GM21529 (cell line): ENCODE results near the gene CAMK1D.

ENCODE experiments used
- ATAC-seq: cut with Tn5 transposase; IDR thresholded peaks from one replicate; pipeline ENCODE4 v1.9.1; 2021; ENCODE audit not compliant: unreplicated experiment

CAMK1D gene

GRCh38 chr10:12780634-12781601, 431.6 kb downstream of the CAMK1D start:
- no peak for ATAC-seq

DNA sequence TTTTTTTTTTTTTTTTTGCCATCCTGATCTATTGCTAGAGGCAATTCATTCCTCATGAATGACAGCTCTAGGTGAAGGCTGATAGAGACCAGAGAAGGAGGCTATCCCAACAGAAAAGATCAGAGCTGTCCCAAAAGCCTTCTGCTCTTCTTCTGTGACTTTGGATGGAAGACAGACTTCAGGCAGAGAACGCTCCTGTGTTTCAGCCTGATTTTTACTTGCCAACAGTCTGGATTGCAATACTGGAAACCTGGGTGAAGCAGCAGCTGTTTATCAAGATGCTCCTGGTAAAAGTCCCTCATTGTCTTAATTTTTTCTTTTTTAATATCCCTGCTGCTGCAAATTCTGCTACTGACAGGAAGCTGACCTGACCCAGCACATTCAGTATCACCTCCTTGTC, 432.6 kb downstream of the CAMK1D start:
- ATAC-seq, result no peak

GRCh38 chr10:12782537-12782936, 433.2 kb downstream of the CAMK1D start:
- no peak for ATAC-seq

- no peak for ATAC-seq
These were observed 433.9 kb downstream of the CAMK1D start for GRCh38 chr10:12783293-12783692.

GRCh38 chr10:12784646-12785045, 435.3 kb downstream of the CAMK1D start:
- no peak for ATAC-seq

GRCh38 chr10:12785415-12785831, 436.1 kb downstream of the CAMK1D start:
- ATAC-seq, result no peak

- no peak for ATAC-seq
These were observed 437.9 kb downstream of the CAMK1D start for GRCh38 chr10:12787297-12787696.

DNA sequence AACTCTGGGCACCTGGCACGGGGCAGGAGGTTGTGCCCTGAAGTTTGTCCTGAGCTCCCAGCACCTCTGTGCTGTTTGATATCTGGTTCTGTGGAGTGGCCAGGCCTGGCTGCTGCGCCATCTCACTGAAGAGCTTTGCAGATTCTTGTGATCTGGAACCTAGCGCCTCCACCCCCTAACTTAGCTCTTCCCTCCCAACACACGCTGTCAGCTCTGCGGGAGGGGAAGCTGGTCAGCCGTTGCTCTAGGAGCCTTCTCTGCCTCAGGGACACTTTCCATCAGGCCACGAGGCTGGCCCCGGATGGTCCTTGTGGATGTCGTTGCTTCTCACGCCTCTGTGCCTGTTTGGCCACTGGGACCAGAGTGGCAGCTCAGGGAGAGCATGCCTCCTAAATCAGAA, 438.9 kb downstream of the CAMK1D start:
- no peak for ATAC-seq

- no peak for ATAC-seq
These were observed 440.9 kb downstream of the CAMK1D start for GRCh38 chr10:12790270-12790669.

- no peak for ATAC-seq
These were observed 442.4 kb downstream of the CAMK1D start for GRCh38 chr10:12791728-12792127.

DNA sequence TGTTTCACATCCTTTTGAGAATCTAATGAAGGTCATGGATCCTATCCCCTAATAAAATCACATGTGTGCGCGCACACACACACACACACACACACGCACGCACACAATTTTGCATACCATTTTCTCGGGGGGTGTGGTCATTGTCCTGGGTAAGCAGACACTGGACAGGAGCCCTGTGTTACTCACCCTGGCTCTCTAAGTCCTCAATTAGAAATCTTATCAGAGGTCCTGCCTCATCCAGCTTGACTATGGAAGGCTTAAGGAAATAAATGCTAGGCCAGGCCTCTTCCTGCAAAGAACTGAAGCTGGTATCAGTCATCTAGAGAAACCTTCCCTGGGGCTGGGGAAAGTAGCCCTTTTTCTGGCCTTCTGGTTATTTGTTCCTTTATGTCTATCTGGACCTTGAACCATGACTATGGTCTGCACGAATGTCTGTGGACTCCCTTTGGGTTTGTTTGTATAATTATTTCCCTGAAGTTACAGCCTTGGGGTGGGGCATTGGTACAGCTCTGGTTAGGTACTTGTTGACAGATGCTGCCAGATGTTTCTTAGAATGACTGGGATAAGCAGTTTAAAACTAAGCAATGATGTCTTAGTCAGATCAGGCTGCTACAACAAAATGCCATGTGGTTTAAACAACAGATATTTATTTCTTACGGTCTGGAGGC, 443.7 kb downstream of the CAMK1D start:
- ATAC-seq, result no peak

DNA sequence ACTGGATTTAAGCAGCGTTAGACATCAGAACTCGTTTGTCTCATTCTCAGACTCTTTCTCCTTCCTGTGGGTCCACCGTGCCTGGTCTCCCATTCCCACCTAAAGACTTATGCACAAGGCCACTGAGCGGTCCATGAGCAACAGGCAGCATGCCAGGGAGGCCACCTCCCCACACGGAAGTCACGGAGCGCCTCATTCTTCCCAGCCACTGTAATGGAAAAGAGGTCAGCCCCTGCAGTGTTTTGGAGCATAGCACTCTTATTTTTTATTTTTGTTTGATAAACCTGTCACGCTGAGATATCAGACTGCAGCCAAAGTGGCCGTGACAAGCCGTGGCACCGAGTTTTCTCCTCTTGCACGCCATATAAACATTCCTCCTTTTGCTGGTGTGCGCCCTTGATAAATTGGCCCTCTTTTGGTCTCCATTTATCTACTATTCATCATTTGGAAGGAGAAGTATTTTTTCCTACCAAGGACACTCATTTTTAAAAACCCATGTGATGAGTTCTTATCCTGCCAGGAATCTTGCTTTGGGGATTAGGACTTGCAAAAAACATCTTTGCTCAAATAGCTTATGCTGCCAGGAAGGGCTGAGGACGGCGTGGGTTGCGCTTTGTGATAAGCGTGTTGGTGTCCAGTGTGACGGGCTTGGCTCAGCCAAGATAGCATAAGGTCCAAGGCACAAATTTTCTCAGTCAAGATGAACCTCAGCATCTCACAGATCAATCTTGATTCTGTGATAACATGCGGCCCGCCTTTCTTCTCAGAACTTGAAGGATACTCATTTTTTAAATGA, 446.2 kb downstream of the CAMK1D start:
- no peak for ATAC-seq

DNA sequence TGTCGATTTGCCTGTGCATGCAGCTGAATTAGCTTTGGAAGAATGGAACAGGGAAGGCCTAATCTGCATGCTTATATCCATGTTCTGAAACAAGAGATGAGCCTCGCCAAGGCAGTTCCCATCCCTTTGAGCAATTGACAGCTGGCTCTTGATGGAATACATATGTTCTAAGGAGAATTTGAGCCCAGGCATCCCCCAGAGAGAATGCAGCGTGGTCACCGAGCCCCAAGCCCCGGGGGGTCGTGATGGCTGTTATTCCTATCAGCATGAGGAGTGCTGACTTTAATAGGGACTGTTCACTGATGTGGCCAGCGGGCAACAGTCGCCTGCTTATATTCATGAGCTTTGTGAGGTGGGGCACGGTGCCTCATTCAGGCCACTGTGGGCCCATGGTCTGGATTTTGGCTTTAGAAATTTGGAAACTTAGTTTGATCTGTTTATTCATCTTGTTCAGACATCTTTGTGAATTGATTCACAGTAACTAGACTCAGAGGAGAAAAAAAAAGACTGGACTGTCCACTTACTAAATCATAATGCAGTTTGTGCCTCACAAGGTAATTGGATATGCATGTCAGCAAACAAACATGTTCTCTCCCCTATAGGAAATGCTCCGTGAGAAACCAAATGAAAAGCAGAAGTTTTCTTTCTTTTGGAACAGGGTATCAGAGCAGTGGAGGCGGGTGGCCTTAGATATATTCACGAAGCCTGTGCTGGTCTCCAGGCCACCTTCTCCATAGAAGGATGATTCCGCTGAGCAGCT, 447.2 kb downstream of the CAMK1D start:
- ATAC-seq, result no peak

DNA sequence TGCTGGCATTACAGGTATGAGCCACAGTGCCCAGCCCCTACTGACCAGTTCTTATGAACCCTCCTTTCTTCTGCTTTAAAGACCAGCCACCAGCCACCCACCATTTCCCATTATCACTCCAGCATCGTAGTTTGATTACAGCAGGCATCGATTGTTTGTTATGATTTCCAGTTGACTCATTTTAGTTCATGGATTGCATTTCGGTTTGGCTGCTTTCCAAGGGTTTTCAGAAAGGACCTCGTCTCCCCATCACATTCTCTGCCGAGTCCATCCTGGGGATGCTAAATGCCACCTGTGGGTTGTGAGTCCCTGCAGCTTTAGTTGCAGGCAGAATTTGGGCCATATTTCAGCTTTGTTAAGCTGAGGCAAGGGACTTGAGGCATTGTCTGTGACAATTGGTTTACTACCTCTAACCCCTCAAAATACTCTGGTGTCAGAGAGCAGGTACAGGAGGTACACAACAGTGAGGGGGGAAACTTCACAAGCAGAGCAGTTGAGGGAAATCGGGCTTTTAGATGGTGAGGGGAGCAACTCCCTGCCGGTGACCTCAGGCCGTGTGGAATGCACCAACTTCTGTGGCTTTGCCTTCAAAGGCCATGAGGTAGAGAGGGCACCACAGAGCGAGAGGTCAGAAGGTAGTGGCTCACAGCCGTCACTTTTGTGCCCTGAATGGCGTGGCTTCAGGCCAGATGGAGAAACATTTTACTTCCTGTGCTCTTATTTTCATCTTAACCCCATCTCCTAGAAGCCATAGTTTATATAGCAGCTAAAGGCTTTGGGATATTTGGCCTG, 448.3 kb downstream of the CAMK1D start:
- no peak for ATAC-seq

DNA sequence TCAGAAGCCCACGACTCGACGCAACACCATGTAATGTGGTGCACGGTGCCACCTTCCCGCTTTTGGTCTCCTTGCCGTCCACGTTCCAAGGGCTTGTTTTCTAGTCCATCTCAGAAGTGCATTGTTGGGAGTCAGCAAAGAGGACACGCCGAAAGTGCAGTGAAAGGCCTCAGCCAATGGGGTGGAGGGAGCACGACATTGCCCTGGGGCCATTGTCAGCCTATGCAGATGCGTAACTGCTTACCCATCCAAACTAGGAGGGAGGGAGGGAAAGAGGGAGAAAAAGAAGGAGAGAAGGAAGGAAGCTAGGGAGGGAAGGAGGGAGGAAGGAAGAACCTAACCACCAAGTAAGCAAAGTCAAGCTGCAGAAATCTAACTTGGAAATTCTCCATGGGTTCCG, 449.8 kb downstream of the CAMK1D start:
- ATAC-seq, result no peak

DNA sequence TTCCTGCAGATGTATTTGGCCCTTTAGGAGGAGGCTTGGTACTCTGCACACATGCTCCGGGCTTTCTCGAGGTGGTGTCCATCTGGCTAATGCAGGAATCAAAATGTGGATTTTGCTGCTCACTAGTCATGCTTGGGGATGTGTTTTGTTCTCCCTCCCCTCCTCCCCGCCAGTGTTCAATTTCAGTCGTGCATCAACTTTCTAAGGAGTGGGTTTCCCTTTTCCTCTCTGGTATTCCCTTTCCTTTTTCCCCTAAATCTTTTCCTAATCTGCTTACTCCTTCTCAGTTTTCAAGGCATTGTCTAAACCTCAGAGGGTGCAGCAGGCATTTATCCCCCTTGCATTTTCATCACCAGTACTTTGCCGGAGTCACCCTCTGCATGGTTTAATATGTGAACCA, 450.4 kb downstream of the CAMK1D start:
- no peak for ATAC-seq

- ATAC-seq, result no peak
These were observed 451.0 kb downstream of the CAMK1D start for GRCh38 chr10:12800302-12800701.

DNA sequence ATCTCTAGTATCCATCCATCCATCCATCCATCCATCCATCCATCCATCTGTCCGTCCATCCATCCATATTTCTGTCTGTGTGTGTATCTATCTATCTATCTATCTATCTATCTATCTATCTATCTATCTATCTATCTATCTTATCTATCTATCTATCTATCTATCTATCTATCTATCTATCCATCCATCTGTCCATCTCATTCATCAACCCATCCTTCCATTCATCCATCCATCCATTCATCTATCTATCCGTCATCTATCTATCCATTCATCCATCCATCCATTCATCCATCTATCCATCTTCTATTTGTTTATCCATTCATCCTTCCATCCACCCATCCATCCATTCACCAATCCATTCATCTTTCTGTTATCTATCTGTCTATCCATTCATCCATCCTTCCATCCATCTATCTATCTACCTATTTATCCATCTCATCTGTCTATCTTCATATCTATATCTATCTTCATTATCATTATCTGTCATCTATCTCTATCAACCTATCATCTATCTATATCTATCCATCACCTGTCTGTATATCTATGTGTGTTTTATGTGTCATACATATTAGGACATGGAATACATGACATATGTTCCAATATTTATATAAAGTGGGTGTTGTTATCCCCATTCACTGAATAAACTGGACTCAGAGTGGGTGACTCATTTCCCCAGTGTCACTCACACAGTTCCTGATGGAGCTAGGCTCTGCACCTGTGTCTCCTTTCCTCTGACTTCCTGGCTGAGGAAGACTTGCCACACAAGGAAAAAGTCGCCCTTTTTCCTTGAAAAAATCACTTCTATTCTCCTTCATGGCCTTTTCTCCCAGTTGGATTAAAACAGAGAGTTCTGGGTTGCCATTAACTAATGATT, 452.1 kb downstream of the CAMK1D start:
- no peak for ATAC-seq

DNA sequence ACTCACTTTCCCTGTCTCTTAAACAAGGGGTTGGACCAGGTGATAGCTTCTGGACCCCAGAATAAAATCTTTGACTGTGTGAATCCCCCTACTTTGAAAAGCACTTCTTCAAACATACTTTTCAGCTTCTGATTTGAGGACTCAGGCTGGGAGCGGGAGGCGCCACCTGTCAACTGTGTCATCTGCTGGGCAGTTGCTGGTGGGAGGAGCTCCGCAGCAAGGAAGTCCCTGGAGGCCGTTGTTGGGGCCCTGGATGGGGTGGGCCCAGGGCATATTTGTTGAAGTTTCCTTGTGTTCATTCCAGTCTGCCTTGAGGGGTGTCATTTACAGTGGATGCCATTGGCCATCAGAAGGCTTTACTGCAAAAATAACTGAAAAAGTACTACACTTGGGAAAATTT, 454.4 kb downstream of the CAMK1D start:
- no peak for ATAC-seq
